ENCODE data around the gene LRWD1.
A peak's percentile ranks its signal among the peaks of the same experiment; 100 is the strongest.
"Not testable (repeated sequence)": the region's sequence is repeated elsewhere in the genome, so short reads cannot be mapped to it uniquely, and the experiment has no call there.

LRWD1 gene

GRCh38 chr7:102436118-102436517 lies 28.7 kb upstream of the LRWD1 start:
- intact Hi-C loops (cut with DNase I) = no loop called here
- no peak for DNase-seq

GRCh38 chr7:102439963-102440795 lies 24.6 kb upstream of the LRWD1 start:
- intact Hi-C loops (cut with DNase I) = no loop called here
- DNase-seq = no peak

- DNase-seq = no peak
- intact Hi-C loops (cut with DNase I) = no loop called here
These were observed 19.7 kb upstream of the LRWD1 start for GRCh38 chr7:102444961-102445673.

- DNase-seq = no peak
- intact Hi-C loops (cut with DNase I) = no loop called here
These were observed 19.1 kb upstream of the LRWD1 start for GRCh38 chr7:102445674-102446071.

- DNase-seq = no peak
- intact Hi-C loops (cut with DNase I) = no loop called here
These were observed 18.2 kb upstream of the LRWD1 start for GRCh38 chr7:102446387-102447156.

- intact Hi-C loops (cut with DNase I) = no loop called here
- DNase-seq = no peak
These were observed 17.5 kb upstream of the LRWD1 start for GRCh38 chr7:102447311-102447710.

- DNase-seq = no peak
- intact Hi-C loops (cut with DNase I) = no loop called here
These were observed 15.6 kb upstream of the LRWD1 start for GRCh38 chr7:102449136-102449535.

GRCh38 chr7:102450242-102450641 lies 14.5 kb upstream of the LRWD1 start:
- intact Hi-C loops (cut with DNase I) = no loop called here
- peak in 1 of 42 donors; percentile 51 for DNase-seq

GRCh38 chr7:102451371-102452054 lies 13.3 kb upstream of the LRWD1 start:
- DNase-seq = no peak
- intact Hi-C loops (cut with DNase I) = no loop called here

GRCh38 chr7:102452451-102452850 lies 12.3 kb upstream of the LRWD1 start:
- intact Hi-C loops (cut with DNase I) = no loop called here
- DNase-seq = no peak

- DNase-seq = no peak
- intact Hi-C loops (cut with DNase I) = no loop called here
These were observed 11.5 kb upstream of the LRWD1 start for GRCh38 chr7:102453319-102453718.

GRCh38 chr7:102454468-102454867 lies 10.3 kb upstream of the LRWD1 start:
- no peak for DNase-seq
- intact Hi-C loops (cut with DNase I) = no loop called here

- intact Hi-C loops (cut with DNase I); DNase-seq: not testable (repeated sequence)
These were observed 9.9 kb upstream of the LRWD1 start for GRCh38 chr7:102454932-102455331.

- intact Hi-C loops (cut with DNase I) = no loop called here
- DNase-seq = no peak
These were observed 9.2 kb upstream of the LRWD1 start for GRCh38 chr7:102455596-102455995.

- peak; percentile 36 to 90 (median 70) for DNase-seq
- intact Hi-C loops (cut with DNase I) = no loop called here
These were observed 8.5 kb upstream of the LRWD1 start for GRCh38 chr7:102456327-102456726.

- intact Hi-C loops (cut with DNase I) = no loop called here
- DNase-seq = peak in 1 of 42 donors; percentile 3
These were observed 7.3 kb upstream of the LRWD1 start for GRCh38 chr7:102457352-102457924.

GRCh38 chr7:102459221-102459844 lies 5.5 kb upstream of the LRWD1 start:
- DNase-seq = peak in 1 of 42 donors; percentile 0
- intact Hi-C loops (cut with DNase I) = no loop called here

GRCh38 chr7:102460467-102460866 lies 4.3 kb upstream of the LRWD1 start:
- peak in 1 of 42 donors; percentile 1 for DNase-seq
- intact Hi-C loops (cut with DNase I) = loop anchor here (5.0 kb wide), 1 partner anchor 63 kb away; the partner anchor contains the start of gene PRKRIP1
